ENCODE data around the gene CSMD2. TPM values are rescaled to one million over a fixed set of nuclear protein-coding genes. Genes with fewer than 3 reads are reported as not detected.

The CSMD2 gene
- total RNA-seq, 2 donors from 2014 or later, result not detected

- no peak overlapping the region for H3K27ac Mint-ChIP-seq
- H3K4me3 Mint-ChIP-seq, result no peak overlapping the region
- no peak for ATAC-seq (replicated peaks)
- H3K36me3 Mint-ChIP-seq (ENCODE audit: low read depth), result no peaks in the 10 kb centered on the region
- no peaks in the 10 kb centered on the region for H3K4me1 Mint-ChIP-seq
- H3K27me3 Mint-ChIP-seq, result peaks cover 8% of the 10 kb centered on the region
- no peaks in the 10 kb centered on the region for H3K9me3 Mint-ChIP-seq
Observed at GRCh38 chr1:33610391-33610790, 554.6 kb downstream of the CSMD2 start.

- Mint-ChIP-seq H3K36me3 (ENCODE audit: low read depth) (no peaks in the 10 kb centered on the region), H3K27me3 (peaks cover 8% of the 10 kb centered on the region), H3K27ac (no peak overlapping the region), H3K4me3 (no peak overlapping the region), H3K9me3 (no peaks in the 10 kb centered on the region), H3K4me1 (no peaks in the 10 kb centered on the region)
- ATAC-seq (replicated peaks), result no peak
Observed at GRCh38 chr1:33609739-33610138, 555.3 kb downstream of the CSMD2 start.

GRCh38 chr1:33608825-33609400 is 556.1 kb downstream of the CSMD2 start:
- no peaks in the 10 kb centered on the region for H3K36me3 Mint-ChIP-seq (ENCODE audit: low read depth)
- H3K27ac Mint-ChIP-seq, result no peak overlapping the region
- no peak for ATAC-seq (replicated peaks)
- no peaks in the 10 kb centered on the region for H3K9me3 Mint-ChIP-seq
- peaks cover 7% of the 10 kb centered on the region for H3K27me3 Mint-ChIP-seq
- no peak overlapping the region for H3K4me3 Mint-ChIP-seq
- H3K4me1 Mint-ChIP-seq, result no peaks in the 10 kb centered on the region

GRCh38 chr1:33607444-33608005 is 557.5 kb downstream of the CSMD2 start:
- H3K27ac Mint-ChIP-seq, result no peak overlapping the region
- no peaks in the 10 kb centered on the region for H3K27me3 Mint-ChIP-seq
- no peaks in the 10 kb centered on the region for H3K36me3 Mint-ChIP-seq (ENCODE audit: low read depth)
- H3K9me3 Mint-ChIP-seq, result no peaks in the 10 kb centered on the region
- H3K4me1 Mint-ChIP-seq, result no peaks in the 10 kb centered on the region
- no peak for ATAC-seq (replicated peaks)
- no peak overlapping the region for H3K4me3 Mint-ChIP-seq

GRCh38 chr1:33606272-33606671 is 558.8 kb downstream of the CSMD2 start:
- Mint-ChIP-seq H3K36me3 (ENCODE audit: low read depth) (no peaks in the 10 kb centered on the region), H3K27me3 (no peaks in the 10 kb centered on the region), H3K9me3 (no peaks in the 10 kb centered on the region), H3K27ac (no peak overlapping the region), H3K4me3 (no peak overlapping the region), H3K4me1 (no peaks in the 10 kb centered on the region)
- no peak for ATAC-seq (replicated peaks)

- H3K27ac Mint-ChIP-seq, result no peak overlapping the region
Observed at GRCh38 chr1:33602271-33602670, 562.8 kb downstream of the CSMD2 start.

GRCh38 chr1:33601751-33602150 is 563.3 kb downstream of the CSMD2 start:
- Mint-ChIP-seq H3K9me3 (no peaks in the 10 kb centered on the region), H3K27ac (no peak overlapping the region), H3K27me3 (peaks cover 25% of the 10 kb centered on the region), H3K4me3 (no peak overlapping the region), H3K36me3 (ENCODE audit: low read depth) (no peaks in the 10 kb centered on the region), H3K4me1 (no peaks in the 10 kb centered on the region)
- no peak for ATAC-seq (replicated peaks)

More at GRCh38 chr1:33602271-33602670, 562.8 kb downstream of the CSMD2 start:
- H3K4me3 Mint-ChIP-seq, result no peak overlapping the region
- H3K27me3 Mint-ChIP-seq, result peaks cover 20% of the 10 kb centered on the region
- H3K36me3 Mint-ChIP-seq (ENCODE audit: low read depth), result no peaks in the 10 kb centered on the region
- ATAC-seq (replicated peaks), result no peak
- H3K9me3 Mint-ChIP-seq, result no peaks in the 10 kb centered on the region
- H3K4me1 Mint-ChIP-seq, result no peaks in the 10 kb centered on the region

GRCh38 chr1:33599516-33600115 is 565.4 kb downstream of the CSMD2 start:
- Mint-ChIP-seq H3K4me3 (no peak overlapping the region), H3K9me3 (no peaks in the 10 kb centered on the region), H3K27ac (no peak overlapping the region), H3K36me3 (ENCODE audit: low read depth) (no peaks in the 10 kb centered on the region), H3K27me3 (peaks cover 42% of the 10 kb centered on the region), H3K4me1 (no peaks in the 10 kb centered on the region)
- no peak for ATAC-seq (replicated peaks)

GRCh38 chr1:33588726-33589125 is 576.3 kb downstream of the CSMD2 start:
- H3K4me3 Mint-ChIP-seq, result no peak overlapping the region
- H3K36me3 Mint-ChIP-seq (ENCODE audit: low read depth), result no peaks in the 10 kb centered on the region
- ATAC-seq (replicated peaks), result no peak
- H3K9me3 Mint-ChIP-seq, result no peaks in the 10 kb centered on the region
- no peaks in the 10 kb centered on the region for H3K4me1 Mint-ChIP-seq
- H3K27ac Mint-ChIP-seq, result no peak overlapping the region
- peaks cover 9% of the 10 kb centered on the region for H3K27me3 Mint-ChIP-seq

- peaks cover 6% of the 10 kb centered on the region for H3K27me3 Mint-ChIP-seq
- H3K9me3 Mint-ChIP-seq, result no peaks in the 10 kb centered on the region
- no peaks in the 10 kb centered on the region for H3K36me3 Mint-ChIP-seq (ENCODE audit: low read depth)
- H3K4me3 Mint-ChIP-seq, result no peak overlapping the region
- H3K27ac Mint-ChIP-seq, result no peak overlapping the region
- no peaks in the 10 kb centered on the region for H3K4me1 Mint-ChIP-seq
- no peak for ATAC-seq (replicated peaks)
Observed at GRCh38 chr1:33586795-33587194, 578.2 kb downstream of the CSMD2 start.

GRCh38 chr1:33586106-33586505 is 578.9 kb downstream of the CSMD2 start:
- no peaks in the 10 kb centered on the region for H3K9me3 Mint-ChIP-seq
- H3K36me3 Mint-ChIP-seq (ENCODE audit: low read depth), result no peaks in the 10 kb centered on the region
- H3K27me3 Mint-ChIP-seq, result peaks cover 9% of the 10 kb centered on the region
- no peak for ATAC-seq (replicated peaks)
- H3K4me3 Mint-ChIP-seq, result no peak overlapping the region
- no peaks in the 10 kb centered on the region for H3K4me1 Mint-ChIP-seq
- no peak overlapping the region for H3K27ac Mint-ChIP-seq

- no peak overlapping the region for H3K27ac Mint-ChIP-seq
- no peaks in the 10 kb centered on the region for H3K36me3 Mint-ChIP-seq (ENCODE audit: low read depth)
- no peak overlapping the region for H3K4me3 Mint-ChIP-seq
- no peaks in the 10 kb centered on the region for H3K4me1 Mint-ChIP-seq
- no peak for ATAC-seq (replicated peaks)
- no peaks in the 10 kb centered on the region for H3K9me3 Mint-ChIP-seq
- peaks cover 20% of the 10 kb centered on the region for H3K27me3 Mint-ChIP-seq
Observed at GRCh38 chr1:33583567-33583966, 581.5 kb downstream of the CSMD2 start.

- ATAC-seq (replicated peaks), result no peak
- H3K4me1 Mint-ChIP-seq, result no peaks in the 10 kb centered on the region
- H3K27me3 Mint-ChIP-seq, result peaks cover 39% of the 10 kb centered on the region
- H3K27ac Mint-ChIP-seq, result no peak overlapping the region
- H3K4me3 Mint-ChIP-seq, result no peak overlapping the region
- H3K36me3 Mint-ChIP-seq (ENCODE audit: low read depth), result no peaks in the 10 kb centered on the region
- H3K9me3 Mint-ChIP-seq, result peaks cover 3% of the 10 kb centered on the region
Observed at GRCh38 chr1:33578557-33579448, 586.2 kb downstream of the CSMD2 start.

GRCh38 chr1:33577663-33578062 is 587.4 kb downstream of the CSMD2 start:
- Mint-ChIP-seq H3K4me1 (no peaks in the 10 kb centered on the region), H3K9me3 (peaks cover 3% of the 10 kb centered on the region), H3K36me3 (ENCODE audit: low read depth) (no peaks in the 10 kb centered on the region), H3K27ac (no peak overlapping the region), H3K4me3 (no peak overlapping the region), H3K27me3 (peaks cover 46% of the 10 kb centered on the region)
- no peak for ATAC-seq (replicated peaks)
